PC-9 (cell line): Measurements from ENCODE around the gene FKBP5. TPM values are rescaled to one million over a fixed set of nuclear protein-coding genes. Genes with fewer than 3 reads are reported as not detected.

ENCODE experiments used
- BruUV-seq: library from RNA; stranded (reverse); fragments of 400-500 nt; replicated peaks from 2 replicates; lab custom pipeline; 2021; lab: Mats Ljungman, UMichigan
- CTCF ChIA-PET: fragments of 300-600 bp; sonication (Branson Sonifier 250); formaldehyde crosslinking; loops from one replicate; lab custom pipeline; 2022; ENCODE audit warnings: antibody characterized with exemption; lab: Charles Lee
- POLR2A ChIA-PET: fragments of 300-600 bp; sonication (Branson Sonifier 250); formaldehyde crosslinking; loops from one replicate; lab custom pipeline; 2022; ENCODE audit warnings: antibody characterized with exemption; ENCODE audit not compliant: unreplicated experiment; lab: Charles Lee
- DNase-seq, 2 experiments: peaks; one replicate each; pipeline versions ENCODE4 v3.0.0 to v3.0.0-alpha.2; 2015 to 2022; ENCODE audit warnings: mixed read lengths in 1 of 2
- H2AFZ ChIP-seq: fragments of 200-600 bp; sonication (generic); 2 replicates; pipeline ENCODE4 v1.8.1; 2017; ENCODE audit warnings: antibody characterized with exemption
- H3F3A ChIP-seq: fragments of 200-600 bp; sonication (generic); 2 replicates; pipeline ENCODE4 v1.8.1; 2017; ENCODE audit warnings: antibody characterized with exemption, mild to moderate bottlenecking, low read depth; ENCODE audit not compliant: insufficient read depth
- H3K27ac ChIP-seq: fragments of 200-600 bp; sonication (generic); 2 replicates; pipeline ENCODE4 v1.6.1; 2016; ENCODE audit warnings: mixed run types
- H3K27me3 ChIP-seq: fragments of 200-600 bp; sonication (generic); 2 replicates; pipeline ENCODE4 v1.6.1; 2016; ENCODE audit warnings: low read depth, mixed run types; ENCODE audit not compliant: insufficient read depth
- H3K36me3 ChIP-seq: fragments of 200-600 bp; sonication (generic); 2 replicates; pipeline ENCODE4 v1.6.1; 2016; ENCODE audit warnings: low read depth, mixed run types
- H3K4me1 ChIP-seq: fragments of 200-600 bp; sonication (generic); replicated peaks from 2 replicates; pipeline ENCODE4 v1.6.1; 2016; ENCODE audit warnings: mixed run types; ENCODE audit not compliant: insufficient read depth
- H3K4me2 ChIP-seq: fragments of 200-600 bp; sonication (generic); 2 replicates; pipeline ENCODE4 v1.6.1; 2017; ENCODE audit warnings: mixed run types
- H3K4me3 ChIP-seq: fragments of 200-600 bp; sonication (generic); 2 replicates; pipeline ENCODE4 v1.6.1; 2016; ENCODE audit warnings: mixed run types
- H3K79me2 ChIP-seq: fragments of 200-600 bp; sonication (generic); 2 replicates; pipeline ENCODE4 v1.6.1; 2017; ENCODE audit warnings: low read depth, mixed run types
- H3K9me2 ChIP-seq: fragments of 200-600 bp; sonication (generic); 2 replicates; pipeline ENCODE4 v1.8.1; 2017; ENCODE audit warnings: mild to moderate bottlenecking; ENCODE audit not compliant: insufficient read depth
- H3K9me3 ChIP-seq: fragments of 200-600 bp; sonication (generic); 2 replicates; pipeline ENCODE4 v1.8.1; 2016; ENCODE audit warnings: low read depth; ENCODE audit not compliant: insufficient read depth
- H4K20me1 ChIP-seq: fragments of 200-600 bp; sonication (generic); 2 replicates; pipeline ENCODE4 v1.8.1; 2017; ENCODE audit not compliant: insufficient read depth
- EZH2 ChIP-seq: fragments of 200-600 bp; sonication (generic); IDR thresholded peaks from 2 replicates; pipeline ENCODE4 v1.8.0; 2017; ENCODE audit warnings: antibody characterized with exemption, low read depth
- intact Hi-C: fragments of 100-400 bp; cut with micrococcal nuclease; formaldehyde crosslinking; loops from one replicate; pipeline ENCODE4 v1.10.0; 2022; ENCODE audit not compliant: unreplicated experiment
- total RNA-seq: library from RNA; stranded (reverse); gene quantifications from 2 replicates; pipeline ENCODE4 v1.2.3, GENCODE V29; 2021
- TF ChIP-seq, protein P1 (sequence below): fragments of 200-600 bp; sonication (generic); conservative IDR thresholded peaks from 2 replicates; pipeline ENCODE4 v1.6.1; 2017; ENCODE audit warnings: mixed run types, antibody characterized with exemption, mild to moderate bottlenecking, moderate library complexity

Gene FKBP5
- total RNA-seq, 1 experiment from 2014 or later, result 5.0 TPM

DNA sequence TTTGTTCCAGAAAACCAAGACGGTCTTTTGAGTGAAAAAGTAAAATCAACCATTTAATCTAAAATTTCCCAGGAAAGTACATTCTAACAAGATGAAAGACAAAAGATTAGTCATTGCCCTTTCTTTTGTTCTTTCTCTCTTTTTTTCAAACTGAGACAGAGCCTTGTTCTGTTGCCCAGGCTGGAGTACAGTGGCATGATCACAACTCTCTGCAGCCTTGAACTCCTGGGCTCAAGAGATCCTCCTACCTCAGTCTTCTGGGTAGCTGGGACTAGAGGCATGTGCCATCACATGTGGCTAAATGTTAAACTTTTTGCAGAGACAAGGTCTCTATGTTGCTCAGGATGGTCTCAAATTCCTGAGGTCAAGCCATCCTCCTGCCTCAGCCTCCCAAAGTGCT, 75.0 kb downstream of the FKBP5 start:
- Histone ChIP-seq H3K27ac (no peak overlapping the region), H2AFZ (no peak overlapping the region), H3K79me2 (no peaks in the 10 kb centered on the region), H4K20me1 (no peaks in the 10 kb centered on the region), H3K9me2 (no peaks in the 10 kb centered on the region), H3K36me3 (no peaks in the 10 kb centered on the region), H3K9me3 (no peaks in the 10 kb centered on the region), H3F3A (peaks cover 11% of the 10 kb centered on the region), H3K4me2 (no peak overlapping the region), H3K4me3 (no peak overlapping the region), H3K4me1 (peaks cover 19% of the 10 kb centered on the region), H3K27me3 (no peaks in the 10 kb centered on the region)
- no TSS peak for BruUV-seq
- ChIA-PET CTCF (no interaction called here), POLR2A (no interaction called here)
- no peak for DNase-seq
- TF ChIP-seq, protein P1, sequence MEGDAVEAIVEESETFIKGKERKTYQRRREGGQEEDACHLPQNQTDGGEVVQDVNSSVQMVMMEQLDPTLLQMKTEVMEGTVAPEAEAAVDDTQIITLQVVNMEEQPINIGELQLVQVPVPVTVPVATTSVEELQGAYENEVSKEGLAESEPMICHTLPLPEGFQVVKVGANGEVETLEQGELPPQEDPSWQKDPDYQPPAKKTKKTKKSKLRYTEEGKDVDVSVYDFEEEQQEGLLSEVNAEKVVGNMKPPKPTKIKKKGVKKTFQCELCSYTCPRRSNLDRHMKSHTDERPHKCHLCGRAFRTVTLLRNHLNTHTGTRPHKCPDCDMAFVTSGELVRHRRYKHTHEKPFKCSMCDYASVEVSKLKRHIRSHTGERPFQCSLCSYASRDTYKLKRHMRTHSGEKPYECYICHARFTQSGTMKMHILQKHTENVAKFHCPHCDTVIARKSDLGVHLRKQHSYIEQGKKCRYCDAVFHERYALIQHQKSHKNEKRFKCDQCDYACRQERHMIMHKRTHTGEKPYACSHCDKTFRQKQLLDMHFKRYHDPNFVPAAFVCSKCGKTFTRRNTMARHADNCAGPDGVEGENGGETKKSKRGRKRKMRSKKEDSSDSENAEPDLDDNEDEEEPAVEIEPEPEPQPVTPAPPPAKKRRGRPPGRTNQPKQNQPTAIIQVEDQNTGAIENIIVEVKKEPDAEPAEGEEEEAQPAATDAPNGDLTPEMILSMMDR, result no peak
- no peak for TF ChIP-seq EZH2
- intact Hi-C loops, result no loop called here

DNA sequence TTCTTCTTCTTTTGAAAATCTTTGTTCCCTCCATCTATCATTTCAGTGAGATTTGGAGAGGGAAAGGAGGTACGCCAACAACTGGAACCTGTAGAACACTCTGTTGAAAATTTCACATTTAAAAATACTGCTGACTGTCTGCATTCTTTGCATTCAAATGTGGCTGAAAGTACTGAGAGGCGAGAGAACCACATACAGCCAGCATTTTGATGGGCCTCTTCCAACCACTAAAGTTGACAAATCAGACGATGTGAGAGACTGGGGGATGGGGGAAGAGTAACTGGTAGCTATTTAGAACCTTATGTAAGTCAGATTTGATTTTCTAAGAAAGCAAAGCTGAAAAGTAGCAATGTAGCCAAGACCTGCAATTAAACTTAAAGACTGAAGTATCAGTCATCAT, 77.5 kb downstream of the FKBP5 start:
- Histone ChIP-seq H2AFZ (no peak overlapping the region), H3K27me3 (no peaks in the 10 kb centered on the region), H3K4me2 (no peak overlapping the region), H3K4me3 (no peak overlapping the region), H3K27ac (no peak overlapping the region), H4K20me1 (no peaks in the 10 kb centered on the region), H3K4me1 (peaks cover 10% of the 10 kb centered on the region), H3K79me2 (no peaks in the 10 kb centered on the region), H3K9me2 (no peaks in the 10 kb centered on the region), H3K9me3 (no peaks in the 10 kb centered on the region), H3K36me3 (no peaks in the 10 kb centered on the region), H3F3A (peaks cover 14% of the 10 kb centered on the region)
- TF ChIP-seq, protein P1, result no peak
- TF ChIP-seq EZH2, result no peak
- CTCF ChIA-PET, result no interaction called here
- no peak for DNase-seq
- POLR2A ChIA-PET, result no interaction called here
- intact Hi-C loops, result no loop called here
- no TSS peak for BruUV-seq

DNA sequence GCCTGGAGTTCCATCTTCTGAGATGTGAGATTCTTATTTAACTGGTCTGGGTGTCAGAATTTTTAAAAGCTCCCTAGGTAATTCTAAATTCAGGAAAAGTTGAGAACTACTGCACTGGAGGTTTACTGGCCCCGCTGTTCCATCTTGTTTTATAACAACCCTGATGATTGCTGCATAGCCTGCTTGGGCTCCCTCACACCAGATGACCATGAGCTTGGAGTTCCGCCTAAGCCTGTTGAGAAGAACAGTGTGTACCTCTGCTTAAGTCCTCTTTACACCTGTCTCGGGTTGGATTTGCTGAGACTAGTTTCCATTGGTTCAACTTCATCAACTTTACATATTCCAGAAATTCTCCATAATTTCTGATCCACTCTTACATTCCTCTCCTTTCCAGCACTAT, 77.9 kb downstream of the FKBP5 start:
- peaks cover 14% of the 10 kb centered on the region for H3F3A ChIP-seq
- ChIA-PET CTCF (no interaction called here), POLR2A (no interaction called here)
- H3K4me1 ChIP-seq, result peaks cover 9% of the 10 kb centered on the region
- no peak overlapping the region for H3K4me3 ChIP-seq
- no peaks in the 10 kb centered on the region for H4K20me1 ChIP-seq
- no peaks in the 10 kb centered on the region for H3K9me3 ChIP-seq
- no peaks in the 10 kb centered on the region for H3K36me3 ChIP-seq
- H3K9me2 ChIP-seq, result no peaks in the 10 kb centered on the region
- H2AFZ ChIP-seq, result no peak overlapping the region
- BruUV-seq, result no TSS peak
- no peak overlapping the region for H3K27ac ChIP-seq
- intact Hi-C loops, result no loop called here
- H3K27me3 ChIP-seq, result no peaks in the 10 kb centered on the region
- H3K4me2 ChIP-seq, result no peak overlapping the region
- no peak for DNase-seq
- no peaks in the 10 kb centered on the region for H3K79me2 ChIP-seq
- TF ChIP-seq EZH2, result no peak
- TF ChIP-seq, protein P1, result no peak
